Keratinocyte (primary cell): ENCODE results near the gene DCST2. TPM values are rescaled to one million over a fixed set of nuclear protein-coding genes. Genes with fewer than 3 reads are reported as not detected.
A peak's percentile ranks its signal among the peaks of the same experiment; 100 is the strongest.

Experiments
- DNase-seq: peaks from one replicate; pipeline ENCODE4 v3.0.0-alpha.2; 2011; ENCODE audit warnings: low read depth, missing footprints, low spot score
- FAIRE-seq: peaks from 2 replicates; lab custom pipeline; 2011; peaks lifted over from hg19 to GRCh38; lab: Jason Lieb, UNC
- H2AFZ ChIP-seq: 2 replicates; pipeline ENCODE4 v1.6.0; 2012; ENCODE audit warnings: low read length, control low read depth, inconsistent platforms; ENCODE audit not compliant: control insufficient read depth
- H3K27ac ChIP-seq: 2 replicates; pipeline ENCODE4 v1.5.1; 2011; ENCODE audit warnings: low read length; ENCODE audit not compliant: control insufficient read depth, insufficient read depth
- H3K27me3 ChIP-seq: 3 replicates; pipeline ENCODE4 v1.6.0; 2011; ENCODE audit warnings: low read length; ENCODE audit not compliant: control insufficient read depth, insufficient read depth; ENCODE audit errors: extremely low read depth
- H3K36me3 ChIP-seq, 2 experiments: 2 replicates in 1 of 2; 3 replicates in 1 of 2; pipeline ENCODE4 v1.5.1; 2011; ENCODE audit warnings: low read length in 2 of 2, mild to moderate bottlenecking in 1 of 2; ENCODE audit not compliant: control insufficient read depth in 2 of 2, insufficient read depth in 2 of 2; ENCODE audit errors: extremely low read depth in 1 of 2
- H3K4me1 ChIP-seq: 3 replicates; pipeline ENCODE4 v1.5.1; 2011; ENCODE audit warnings: low read length; ENCODE audit not compliant: control insufficient read depth, insufficient read depth; ENCODE audit errors: extremely low read depth
- H3K4me2 ChIP-seq: 3 replicates; pipeline ENCODE4 v1.6.0; 2011; ENCODE audit warnings: low read depth, low read length; ENCODE audit not compliant: control insufficient read depth, insufficient read depth; ENCODE audit errors: extremely low read depth
- H3K4me3 ChIP-seq, 3 experiments: fragments of 200-600 bp in 1 of 3; sonication (generic) in 1 of 3; 2 replicates in 2 of 3; 3 replicates in 1 of 3; pipeline ENCODE4 v1.5.1; 2011 to 2016; ENCODE audit warnings: low read length in 3 of 3, mild to moderate bottlenecking in 3 of 3, control low read depth in 2 of 3, inconsistent platforms in 1 of 3, low read depth in 1 of 3, mixed read lengths in 1 of 3, mixed run types in 1 of 3, moderate library complexity in 1 of 3; ENCODE audit not compliant: control insufficient read depth in 2 of 3, insufficient read depth in 2 of 3; ENCODE audit errors: extremely low read depth in 1 of 3
- H3K79me2 ChIP-seq: 2 replicates; pipeline ENCODE4 v1.6.0; 2012; ENCODE audit warnings: low read length; ENCODE audit not compliant: control insufficient read depth, insufficient read depth
- H3K9ac ChIP-seq: 3 replicates; pipeline ENCODE4 v1.6.0; 2011; ENCODE audit warnings: low read length; ENCODE audit not compliant: control insufficient read depth, insufficient read depth; ENCODE audit errors: extremely low read depth
- H3K9me1 ChIP-seq: 3 replicates; pipeline ENCODE4 v1.6.0; 2011; ENCODE audit warnings: low read length; ENCODE audit not compliant: control insufficient read depth, insufficient read depth; ENCODE audit errors: extremely low read depth
- H3K9me3 ChIP-seq: 2 replicates; pipeline ENCODE4 v1.5.1; 2012; ENCODE audit warnings: low read depth, low read length; ENCODE audit not compliant: control insufficient read depth
- H4K20me1 ChIP-seq: 3 replicates; pipeline ENCODE4 v1.6.0; 2011; ENCODE audit warnings: low read length; ENCODE audit not compliant: control insufficient read depth, insufficient read depth; ENCODE audit errors: extremely low read depth
- CTCF ChIP-seq, 3 experiments: IDR thresholded peaks in 1 of 3; conservative IDR thresholded peaks in 1 of 3; optimal IDR thresholded peaks in 1 of 3; 2 replicates in 2 of 3; 3 replicates in 1 of 3; pipeline versions ENCODE3 to v1.5.1; 2011; ENCODE audit warnings: low read length in 3 of 3, mild to moderate bottlenecking in 3 of 3, moderate library complexity in 2 of 3, control low read depth in 1 of 3, inconsistent platforms in 1 of 3; ENCODE audit not compliant: insufficient read depth in 2 of 3; ENCODE audit errors: extremely low read depth in 1 of 3
- EZH2 ChIP-seq: IDR thresholded peaks from one replicate; pipeline ENCODE4 v1.6.1; 2012; ENCODE audit warnings: inconsistent platforms, mild to moderate bottlenecking, low read length, moderate library complexity
- dilution Hi-C: fragments of 300-500 bp; cut with MboI; formaldehyde crosslinking; loops from one replicate; pipeline ENCODE4 v1.7.0; 2020; ENCODE audit warnings: low sequenced_read_pairs; ENCODE audit not compliant: extremely low pct_ligation_motif_present
- polyA plus RNA-seq, 5 experiments: library from polyadenylated mRNA; depleted of rRNA in 3 of 5; stranded (reverse) in 3 of 5; stranded (forward) in 1 of 5; unstranded in 1 of 5; fragments of >200 nt; gene quantifications; 1 replicate in 1 of 5; 2 replicates in 3 of 5; 3 replicates in 1 of 5; pipeline versions ENCODE4 v1.2.1 to v1.2.3, GENCODE V29; 2011 to 2012; ENCODE audit warnings: missing spikeins in 2 of 5, low read depth in 1 of 5, low replicate concordance in 1 of 5

The DCST2 gene
- polyA plus RNA-seq, 1 donor (not counting 4 experiments of a cell fraction or from before 2014, with no cell fraction given), result 0.14 TPM

GRCh38 chr1:155051342-155051776 lies 17.8 kb upstream of the DCST2 start:
- Histone ChIP-seq H3K27me3 (no peaks in the 10 kb centered on the region), H2AFZ (peak overlapping the region; percentile 22), H3K9ac (peak overlapping the region; percentile 84), H3K79me2 (peaks cover 33% of the 10 kb centered on the region), H3K36me3 (peaks cover 10 to 14% of the 10 kb centered on the region in 2 experiments), H3K4me2 (peak overlapping the region; percentile 95), H4K20me1 (no peaks in the 10 kb centered on the region), H3K4me1 (peaks cover 27% of the 10 kb centered on the region), H3K9me3 (no peaks in the 10 kb centered on the region), H3K27ac (peak overlapping the region; percentile 77), H3K4me3 (peak overlapping the region; percentile 75 to 93 (median 91)), H3K9me1 (no peaks in the 10 kb centered on the region)
- TF ChIP-seq EZH2, result no peak
- TF ChIP-seq CTCF (optimal IDR thresholded peaks at IDR 0.05 in 1 of 3, IDR thresholded peaks at IDR 0.05 in 1 of 3, conservative IDR thresholded peaks at IDR 0.05 in 1 of 3; ENCODE audit: extremely low read depth in 1 of 3, insufficient read depth in 2 of 3, low read length in 3 of 3), result no peak
- dilution Hi-C loops, result no loop called here
- FAIRE-seq (no peak), DNase-seq (no peak)

- dilution Hi-C loops, result no loop called here
- no peaks in the 10 kb centered on the region for H3K9me1 ChIP-seq
- TF ChIP-seq CTCF (optimal IDR thresholded peaks at IDR 0.05 in 1 of 3, IDR thresholded peaks at IDR 0.05 in 1 of 3, conservative IDR thresholded peaks at IDR 0.05 in 1 of 3; ENCODE audit: extremely low read depth in 1 of 3, insufficient read depth in 2 of 3, low read length in 3 of 3) (peak in 2 of 3 experiments; percentile 91 to 96), EZH2 (no peak)
- no peaks in the 10 kb centered on the region for H3K27me3 ChIP-seq
- H3K4me2 ChIP-seq, result peak within 1 kb of the TSS; percentile 98
- H3K9ac ChIP-seq, result peak within 1 kb of the TSS; percentile 84
- peaks cover 29% of the 10 kb centered on the region for H3K79me2 ChIP-seq
- H2AFZ ChIP-seq, result peak within 1 kb of the TSS; percentile 94
- H3K9me3 ChIP-seq, result no peaks in the 10 kb centered on the region
- peaks cover 28% of the 10 kb centered on the region for H3K4me1 ChIP-seq
- no peak for DNase-seq
- H3K36me3 ChIP-seq, result peaks cover 4 to 9% of the 10 kb centered on the region in 2 experiments
- peak within 1 kb of the TSS; percentile 77 for H3K27ac ChIP-seq
- peak within 1 kb of the TSS; percentile 75 to 93 (median 91) for H3K4me3 ChIP-seq
- no peaks in the 10 kb centered on the region for H4K20me1 ChIP-seq
- no peak for FAIRE-seq
Measured at GRCh38 chr1:155050560-155051341, 17.2 kb upstream of the DCST2 start, which contains the start of gene ADAM15. Gene ADAM15 (plus strand): TSS chr1:155051316. CDS start chr1:155051387, 71 bp downstream.
